SJCRH30 (cell line): ENCODE measurements around the gene TMEM72. TPM values are rescaled to one million over a fixed set of nuclear protein-coding genes. Genes with fewer than 3 reads are reported as not detected.
A peak's percentile ranks its signal among the peaks of the same experiment; 100 is the strongest.

Source experiments
- DNase-seq, 2 experiments: peaks; one replicate each; pipeline ENCODE4 v3.0.0-alpha.2; 2015 to 2020
- H3K27ac ChIP-seq: fragments of 250-450 bp; sonication (Bioruptor Pico); 2 replicates; pipeline ENCODE4 v1.5.1; 2020; ENCODE audit warnings: mild to moderate bottlenecking, moderate library complexity
- H3K27me3 ChIP-seq: fragments of 250-450 bp; sonication (Bioruptor Pico); 2 replicates; pipeline ENCODE4 v1.5.1; 2020; ENCODE audit warnings: mild to moderate bottlenecking, moderate library complexity
- H3K36me3 ChIP-seq: fragments of 250-450 bp; sonication (Bioruptor Pico); 2 replicates; pipeline ENCODE4 v1.5.1; 2020; ENCODE audit warnings: mild to moderate bottlenecking, moderate library complexity
- H3K4me1 ChIP-seq: fragments of 250-450 bp; sonication (Bioruptor Pico); 2 replicates; pipeline ENCODE4 v1.5.1; 2020; ENCODE audit warnings: mild to moderate bottlenecking, moderate library complexity
- H3K4me3 ChIP-seq: fragments of 250-450 bp; sonication (Bioruptor Pico); 2 replicates; pipeline ENCODE4 v1.5.1; 2020; ENCODE audit warnings: mild to moderate bottlenecking, moderate library complexity
- H3K9me3 ChIP-seq: fragments of 250-450 bp; sonication (Bioruptor Pico); replicated peaks from 2 replicates; pipeline ENCODE4 v1.5.1; 2020; ENCODE audit warnings: mild to moderate bottlenecking, moderate library complexity
- total RNA-seq: library from RNA; depleted of rRNA; stranded (reverse); fragments of >200 nt; shearing (Covaris generic); gene quantifications from 2 replicates; pipeline ENCODE4 v1.2.3, GENCODE V29; 2014

TMEM72 gene
- total RNA-seq, 1 experiment from 2014 or later, result 0.02 TPM

GRCh38 chr10:44956717-44957706 is 45.9 kb downstream of the TMEM72 start:
- DNase-seq, result no peak
- Histone ChIP-seq H3K27ac (no peak overlapping the region), H3K4me3 (no peak overlapping the region)

GRCh38 chr10:44958196-44958897 is 47.2 kb downstream of the TMEM72 start:
- no peaks in the 10 kb centered on the region for H3K27me3 ChIP-seq
- DNase-seq, result no peak
- H3K4me1 ChIP-seq, result peaks cover 17% of the 10 kb centered on the region
- peak overlapping the region; percentile 85 for H3K4me3 ChIP-seq
- no peaks in the 10 kb centered on the region for H3K9me3 ChIP-seq
- no peak overlapping the region; the same call in 1 of the 2 replicates for H3K27ac ChIP-seq
- H3K36me3 ChIP-seq, result no peaks in the 10 kb centered on the region

More at GRCh38 chr10:44956717-44957706, 45.9 kb downstream of the TMEM72 start:
- Histone ChIP-seq H3K4me1 (peaks cover 13% of the 10 kb centered on the region; the same call in 1 of the 2 replicates), H3K36me3 (no peaks in the 10 kb centered on the region), H3K27me3 (no peaks in the 10 kb centered on the region), H3K9me3 (no peaks in the 10 kb centered on the region)

- H3K27ac ChIP-seq, result peak overlapping the region; percentile 96
- no peaks in the 10 kb centered on the region for H3K9me3 ChIP-seq
- H3K27me3 ChIP-seq, result no peaks in the 10 kb centered on the region
- peaks cover 20% of the 10 kb centered on the region for H3K4me1 ChIP-seq
- H3K4me3 ChIP-seq, result peak overlapping the region; percentile 85
- no peak for DNase-seq
- no peaks in the 10 kb centered on the region for H3K36me3 ChIP-seq
These were observed 47.7 kb downstream of the TMEM72 start for GRCh38 chr10:44958898-44959246.

GRCh38 chr10:44959247-44960087 is 48.3 kb downstream of the TMEM72 start, which contains the start of gene RASSF4:
TSS of gene RASSF4 (plus strand) at chr10:44959802. CDS start at chr10:44970203, 10,401 bp downstream.
- Histone ChIP-seq H3K4me3 (peak within 1 kb of the TSS; percentile 85), H3K4me1 (peaks cover 22% of the 10 kb centered on the region), H3K27me3 (no peaks in the 10 kb centered on the region), H3K36me3 (no peaks in the 10 kb centered on the region), H3K27ac (peak within 1 kb of the TSS; percentile 96), H3K9me3 (no peaks in the 10 kb centered on the region)
- DNase-seq, result peak; percentile 83 to 84

GRCh38 chr10:44960088-44960460 is 48.9 kb downstream of the TMEM72 start:
- H3K4me1 ChIP-seq, result peaks cover 27% of the 10 kb centered on the region
- H3K27me3 ChIP-seq, result no peaks in the 10 kb centered on the region
- H3K36me3 ChIP-seq, result no peaks in the 10 kb centered on the region
- no peaks in the 10 kb centered on the region for H3K9me3 ChIP-seq
- H3K4me3 ChIP-seq, result peak overlapping the region; percentile 85
- peak overlapping the region; percentile 96 for H3K27ac ChIP-seq
- no peak for DNase-seq

- no peak for DNase-seq
- Histone ChIP-seq H3K27ac (peak overlapping the region; percentile 96), H3K4me3 (peak overlapping the region; percentile 85), H3K27me3 (no peaks in the 10 kb centered on the region), H3K4me1 (peaks cover 33% of the 10 kb centered on the region), H3K9me3 (no peaks in the 10 kb centered on the region), H3K36me3 (no peaks in the 10 kb centered on the region)
These were observed 49.5 kb downstream of the TMEM72 start for GRCh38 chr10:44960482-44961229.

- Histone ChIP-seq H3K9me3 (no peaks in the 10 kb centered on the region), H3K27ac (peak overlapping the region; percentile 96), H3K4me3 (peak overlapping the region; percentile 85), H3K4me1 (peaks cover 37% of the 10 kb centered on the region), H3K27me3 (no peaks in the 10 kb centered on the region), H3K36me3 (no peaks in the 10 kb centered on the region)
- no peak for DNase-seq
These were observed 50.1 kb downstream of the TMEM72 start for GRCh38 chr10:44961230-44961571.

- H3K9me3 ChIP-seq, result no peaks in the 10 kb centered on the region
- peaks cover 37% of the 10 kb centered on the region for H3K4me1 ChIP-seq
- H3K36me3 ChIP-seq, result no peaks in the 10 kb centered on the region
- peak overlapping the region; percentile 95 for H3K27ac ChIP-seq
- no peak overlapping the region for H3K4me3 ChIP-seq
- no peaks in the 10 kb centered on the region for H3K27me3 ChIP-seq
- DNase-seq, result no peak
These were observed 51.0 kb downstream of the TMEM72 start for GRCh38 chr10:44961931-44962750.

GRCh38 chr10:44962870-44963738 is 52.0 kb downstream of the TMEM72 start:
- H3K4me1 ChIP-seq, result peaks cover 37% of the 10 kb centered on the region
- H3K36me3 ChIP-seq, result no peaks in the 10 kb centered on the region
- DNase-seq, result peak; percentile 89 to 92
- no peaks in the 10 kb centered on the region for H3K27me3 ChIP-seq
- H3K9me3 ChIP-seq, result no peaks in the 10 kb centered on the region
- peak overlapping the region; percentile 9; the same call in 1 of the 2 replicates for H3K4me3 ChIP-seq
- H3K27ac ChIP-seq, result peak overlapping the region; percentile 95

- Histone ChIP-seq H3K9me3 (no peaks in the 10 kb centered on the region), H3K27ac (peak overlapping the region; percentile 95), H3K4me1 (peaks cover 37% of the 10 kb centered on the region), H3K4me3 (peak overlapping the region; percentile 9; the same call in 1 of the 2 replicates), H3K27me3 (no peaks in the 10 kb centered on the region), H3K36me3 (no peaks in the 10 kb centered on the region)
- peak; percentile 92 to 93 for DNase-seq
These were observed 52.9 kb downstream of the TMEM72 start for GRCh38 chr10:44963772-44964633.

- no peak for DNase-seq
- Histone ChIP-seq H3K4me3 (no peak overlapping the region), H3K4me1 (peaks cover 37% of the 10 kb centered on the region), H3K9me3 (no peaks in the 10 kb centered on the region), H3K36me3 (no peaks in the 10 kb centered on the region), H3K27me3 (no peaks in the 10 kb centered on the region), H3K27ac (peak overlapping the region; percentile 95)
These were observed 54.0 kb downstream of the TMEM72 start for GRCh38 chr10:44965104-44965503.

- no peaks in the 10 kb centered on the region for H3K36me3 ChIP-seq
- no peak for DNase-seq
- no peaks in the 10 kb centered on the region for H3K27me3 ChIP-seq
- H3K4me1 ChIP-seq, result peaks cover 37% of the 10 kb centered on the region
- H3K9me3 ChIP-seq, result no peaks in the 10 kb centered on the region
- no peak overlapping the region; the same call in 1 of the 2 replicates for H3K27ac ChIP-seq
- no peak overlapping the region for H3K4me3 ChIP-seq
These were observed 54.5 kb downstream of the TMEM72 start for GRCh38 chr10:44965651-44966097.
